Neural cell (in vitro differentiated cells): Measurements from ENCODE around the gene COG7. TPM values are rescaled to one million over a fixed set of nuclear protein-coding genes. Genes with fewer than 3 reads are reported as not detected.

Source experiments
- H2AFZ ChIP-seq: fragments of 200-600, 300-800 bp; sonication (generic), shearing (Covaris generic); 2 replicates; pipeline ENCODE4 v1.6.0; 2014; ENCODE audit warnings: low read depth, mild to moderate bottlenecking, antibody characterized with exemption, low read length, moderate library complexity
- H3F3A ChIP-seq: fragments of 200-600 bp; shearing (Covaris generic); 2 replicates; pipeline ENCODE4 v1.6.1; 2016; ENCODE audit warnings: mild to moderate bottlenecking, moderate library complexity, mixed read lengths, antibody characterized with exemption, low read length; ENCODE audit not compliant: insufficient read depth, poor library complexity, severe bottlenecking
- H3K27ac ChIP-seq: fragments of 200-600, 300-800 bp; sonication (generic), shearing (Covaris generic); 2 replicates; pipeline ENCODE4 v1.5.1; 2014; ENCODE audit warnings: mild to moderate bottlenecking, low read length, moderate library complexity
- H3K27me3 ChIP-seq: fragments of 300-800, 200-600 bp; sonication (generic), shearing (Covaris generic); 2 replicates; pipeline ENCODE4 v1.6.0; 2014; ENCODE audit warnings: mild to moderate bottlenecking, low read depth, low read length, moderate library complexity; ENCODE audit not compliant: insufficient read depth
- H3K36me3 ChIP-seq: fragments of 300-800, 200-600 bp; sonication (generic), shearing (Covaris generic); 2 replicates; pipeline ENCODE4 v1.5.1; 2014; ENCODE audit warnings: mild to moderate bottlenecking, antibody characterized with exemption, low read length, moderate library complexity; ENCODE audit not compliant: insufficient read depth
- H3K4me2 ChIP-seq: fragments of 300-800, 200-600 bp; sonication (generic), shearing (Covaris generic); 2 replicates; pipeline ENCODE4 v1.6.0; 2014; ENCODE audit warnings: mild to moderate bottlenecking, low read length
- H3K4me3 ChIP-seq: fragments of 300-800, 200-600 bp; sonication (generic), shearing (Covaris generic); 2 replicates; pipeline ENCODE4 v1.5.1; 2014; ENCODE audit warnings: mild to moderate bottlenecking, low read length, moderate library complexity
- H3K79me2 ChIP-seq: fragments of 200-600 bp; shearing (Covaris generic); replicated peaks from 2 replicates; pipeline ENCODE4 v1.6.0; 2014; ENCODE audit warnings: mild to moderate bottlenecking, low read length, moderate library complexity; ENCODE audit not compliant: insufficient read depth
- H3K9ac ChIP-seq: fragments of 300-800, 200-600 bp; sonication (generic), shearing (Covaris generic); 2 replicates; pipeline ENCODE4 v1.6.1; 2016; ENCODE audit warnings: mild to moderate bottlenecking, low read length, mixed read lengths
- H3K9me2 ChIP-seq: fragments of 200-600 bp; shearing (Covaris generic); 2 replicates; pipeline ENCODE4 v1.6.1; 2016; ENCODE audit warnings: mild to moderate bottlenecking, low read length, mixed read lengths; ENCODE audit not compliant: insufficient read depth
- H3K9me3 ChIP-seq: fragments of 200-600, 300-800 bp; sonication (generic), shearing (Covaris generic); 2 replicates; pipeline ENCODE4 v1.6.1; 2016; ENCODE audit warnings: mild to moderate bottlenecking, mixed run types, low read length, moderate library complexity, mixed read lengths
- H4K20me1 ChIP-seq: fragments of 200-600 bp; shearing (Covaris generic); 2 replicates; pipeline ENCODE4 v1.6.1; 2016; ENCODE audit warnings: mild to moderate bottlenecking, mixed run types; ENCODE audit not compliant: insufficient read depth
- EP300 ChIP-seq: fragments of 450-650 bp; conservative IDR thresholded peaks from 2 replicates; pipeline ENCODE4 v1.6.1; 2014; ENCODE audit warnings: antibody characterized with exemption, mild to moderate bottlenecking, moderate library complexity; ENCODE audit not compliant: poor library complexity, severe bottlenecking
- EZH2 ChIP-seq: fragments of 200-600, 300-800 bp; shearing (Covaris generic), sonication (generic); IDR thresholded peaks from 2 replicates; pipeline ENCODE4 v1.6.1; 2014; ENCODE audit warnings: antibody characterized with exemption, low read length, borderline replicate concordance, mild to moderate bottlenecking; ENCODE audit not compliant: insufficient read depth, poor library complexity, severe bottlenecking
- MXI1 ChIP-seq: fragments of 450-650 bp; conservative IDR thresholded peaks from 2 replicates; pipeline ENCODE4 v1.6.1; 2014; ENCODE audit warnings: antibody characterized with exemption, mild to moderate bottlenecking; ENCODE audit not compliant: poor library complexity, severe bottlenecking
- POLR2AphosphoS5 ChIP-seq: IDR thresholded peaks from 2 replicates; pipeline ENCODE4 v1.6.1; 2012
- RAD21 ChIP-seq: fragments of 450-650 bp; conservative IDR thresholded peaks from 2 replicates; pipeline ENCODE4 v1.6.1; 2014; ENCODE audit warnings: antibody characterized with exemption, mild to moderate bottlenecking, moderate library complexity
- REST ChIP-seq: IDR thresholded peaks from 2 replicates; pipeline ENCODE4 v1.6.1; 2012; ENCODE audit warnings: borderline replicate concordance
- SMC3 ChIP-seq: fragments of 450-650 bp; conservative IDR thresholded peaks from 2 replicates; pipeline ENCODE4 v1.6.1; 2014; ENCODE audit warnings: antibody characterized with exemption, mild to moderate bottlenecking, moderate library complexity; ENCODE audit not compliant: poor library complexity
- TAF1 ChIP-seq: IDR thresholded peaks from 2 replicates; pipeline ENCODE4 v1.6.1; 2012; ENCODE audit warnings: low read depth
- polyA plus RNA-seq: library from polyadenylated mRNA; depleted of rRNA; stranded (reverse); fragments of >200 nt; gene quantifications from 2 replicates; pipeline ENCODE4 v1.2.3, GENCODE V29; 2014
- TF ChIP-seq, protein P1 (sequence below): fragments of 450-650 bp; IDR thresholded peaks from 2 replicates; pipeline ENCODE4 v1.5.1; 2014; ENCODE audit warnings: antibody characterized with exemption, mild to moderate bottlenecking, moderate library complexity; ENCODE audit not compliant: poor library complexity, severe bottlenecking

Gene COG7
- polyA plus RNA-seq, 1 donor from 2014 or later = 16.2 TPM

DNA sequence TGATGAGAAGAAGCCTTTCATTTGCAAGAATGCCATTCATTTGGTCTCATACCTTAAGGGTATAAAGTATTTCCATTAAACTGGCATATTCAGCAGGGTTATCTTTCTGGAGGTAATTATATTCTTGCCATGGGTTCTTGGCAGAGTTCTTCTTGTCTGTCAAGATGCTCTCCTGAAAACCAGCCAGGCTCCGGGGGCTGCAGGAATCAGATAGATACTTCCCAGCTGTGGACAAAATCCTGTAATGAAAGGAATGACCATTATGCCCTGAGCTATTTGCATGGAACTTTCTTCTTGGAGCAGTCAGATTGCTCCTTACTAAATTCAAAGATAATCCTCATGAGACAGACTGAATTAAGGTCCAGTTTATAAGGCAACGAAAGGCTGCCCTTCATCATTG lies 47.0 kb downstream of the COG7 start:
- H3K9me3 ChIP-seq = no peaks in the 10 kb centered on the region
- H3F3A ChIP-seq = no peaks in the 10 kb centered on the region
- H4K20me1 ChIP-seq = no peaks in the 10 kb centered on the region
- H3K9ac ChIP-seq = no peak overlapping the region
- H3K4me2 ChIP-seq = no peak overlapping the region
- no peak overlapping the region for H3K4me3 ChIP-seq
- TF ChIP-seq, protein P1, sequence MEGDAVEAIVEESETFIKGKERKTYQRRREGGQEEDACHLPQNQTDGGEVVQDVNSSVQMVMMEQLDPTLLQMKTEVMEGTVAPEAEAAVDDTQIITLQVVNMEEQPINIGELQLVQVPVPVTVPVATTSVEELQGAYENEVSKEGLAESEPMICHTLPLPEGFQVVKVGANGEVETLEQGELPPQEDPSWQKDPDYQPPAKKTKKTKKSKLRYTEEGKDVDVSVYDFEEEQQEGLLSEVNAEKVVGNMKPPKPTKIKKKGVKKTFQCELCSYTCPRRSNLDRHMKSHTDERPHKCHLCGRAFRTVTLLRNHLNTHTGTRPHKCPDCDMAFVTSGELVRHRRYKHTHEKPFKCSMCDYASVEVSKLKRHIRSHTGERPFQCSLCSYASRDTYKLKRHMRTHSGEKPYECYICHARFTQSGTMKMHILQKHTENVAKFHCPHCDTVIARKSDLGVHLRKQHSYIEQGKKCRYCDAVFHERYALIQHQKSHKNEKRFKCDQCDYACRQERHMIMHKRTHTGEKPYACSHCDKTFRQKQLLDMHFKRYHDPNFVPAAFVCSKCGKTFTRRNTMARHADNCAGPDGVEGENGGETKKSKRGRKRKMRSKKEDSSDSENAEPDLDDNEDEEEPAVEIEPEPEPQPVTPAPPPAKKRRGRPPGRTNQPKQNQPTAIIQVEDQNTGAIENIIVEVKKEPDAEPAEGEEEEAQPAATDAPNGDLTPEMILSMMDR = no peak
- TF ChIP-seq POLR2AphosphoS5 (no peak), SMC3 (no peak), REST (no peak), TAF1 (no peak), RAD21 (no peak), EP300 (no peak), EZH2 (no peak), MXI1 (no peak)
- H2AFZ ChIP-seq = no peak overlapping the region
- H3K79me2 ChIP-seq = no peaks in the 10 kb centered on the region
- peaks cover 5% of the 10 kb centered on the region for H3K36me3 ChIP-seq
- no peaks in the 10 kb centered on the region for H3K27me3 ChIP-seq
- H3K27ac ChIP-seq = no peak overlapping the region
- no peaks in the 10 kb centered on the region for H3K9me2 ChIP-seq

- H3K4me2 ChIP-seq = no peak overlapping the region
- H3K9ac ChIP-seq = no peak overlapping the region
- no peak overlapping the region for H3K27ac ChIP-seq
- H3K4me3 ChIP-seq = no peak overlapping the region
- H3K79me2 ChIP-seq = no peaks in the 10 kb centered on the region
- no peaks in the 10 kb centered on the region for H3F3A ChIP-seq
- H3K9me2 ChIP-seq = no peaks in the 10 kb centered on the region
- TF ChIP-seq RAD21 (no peak), MXI1 (no peak), TAF1 (no peak), POLR2AphosphoS5 (no peak), EP300 (no peak), SMC3 (no peak), REST (no peak), EZH2 (no peak)
- TF ChIP-seq, protein P1 = no peak
- H4K20me1 ChIP-seq = no peaks in the 10 kb centered on the region
- no peak overlapping the region for H2AFZ ChIP-seq
- no peaks in the 10 kb centered on the region for H3K36me3 ChIP-seq
- no peaks in the 10 kb centered on the region for H3K27me3 ChIP-seq
- H3K9me3 ChIP-seq = no peaks in the 10 kb centered on the region
Measured at GRCh38 chr16:23403547-23403946, 49.4 kb downstream of the COG7 start.
